HTERT RPE-1 (cell line): ENCODE results near the gene PTBP1.
"Not testable (repeated sequence)": the region's sequence is repeated elsewhere in the genome, so short reads cannot be mapped to it uniquely, and the experiment has no call there.

Experiments used
- in situ Hi-C: fragments of 300-500 bp; cut with MboI; formaldehyde crosslinking; loops from 4 replicates; pipeline ENCODE4 v1.14.3; 2020; ENCODE audit warnings: low sequenced_read_pairs

PTBP1 gene

GRCh38 chr19:850979-851335, 53.7 kb downstream of the PTBP1 start:
- in situ Hi-C loops = no loop called here

- in situ Hi-C loops = no loop called here
Measured at GRCh38 chr19:852136-853013, 55.1 kb downstream of the PTBP1 start, which contains the start of gene ELANE. Gene ELANE (plus strand): TSS chr19:852303. CDS start chr19:852329, 26 bp downstream.

- in situ Hi-C loops = no loop called here
Measured at GRCh38 chr19:853014-853585, 55.8 kb downstream of the PTBP1 start.

- in situ Hi-C loops = not testable (repeated sequence)
Measured at GRCh38 chr19:853614-854220, 56.5 kb downstream of the PTBP1 start.

GRCh38 chr19:854549-854948, 57.3 kb downstream of the PTBP1 start:
- in situ Hi-C loops = no loop called here

GRCh38 chr19:855142-855541, 57.9 kb downstream of the PTBP1 start:
- in situ Hi-C loops = no loop called here

- in situ Hi-C loops = no loop called here
Measured at GRCh38 chr19:855566-856120, 58.4 kb downstream of the PTBP1 start.

GRCh38 chr19:858284-858683, 61.0 kb downstream of the PTBP1 start:
- in situ Hi-C loops = no loop called here

- in situ Hi-C loops = no loop called here
Measured at GRCh38 chr19:858868-859843, 61.9 kb downstream of the PTBP1 start, which contains the start of gene CFD. Gene CFD (plus strand): TSS chr19:859664. CDS start chr19:859690, 26 bp downstream.

- in situ Hi-C loops = no loop called here
Measured at GRCh38 chr19:861141-861755, 64.0 kb downstream of the PTBP1 start.
